ENCODE data around the gene FCRL1. TPM values are rescaled to one million over a fixed set of nuclear protein-coding genes. Genes with fewer than 3 reads are reported as not detected.

The FCRL1 gene
- not detected in 2 replicates for total RNA-seq

GRCh38 chr1:157819896-157820295 lies at the start of gene FCRL1:
Gene FCRL1, minus strand, starts transcription at chr1:157820120. Its CDS starts 83 bp downstream, at chr1:157820037.

GRCh38 chr1:157841708-157842107 lies 21.8 kb upstream of the FCRL1 start, which contains the start of gene CD5L:
Gene CD5L, minus strand, starts transcription at chr1:157841808. Its CDS starts 107 bp downstream, at chr1:157841701.

DNA sequence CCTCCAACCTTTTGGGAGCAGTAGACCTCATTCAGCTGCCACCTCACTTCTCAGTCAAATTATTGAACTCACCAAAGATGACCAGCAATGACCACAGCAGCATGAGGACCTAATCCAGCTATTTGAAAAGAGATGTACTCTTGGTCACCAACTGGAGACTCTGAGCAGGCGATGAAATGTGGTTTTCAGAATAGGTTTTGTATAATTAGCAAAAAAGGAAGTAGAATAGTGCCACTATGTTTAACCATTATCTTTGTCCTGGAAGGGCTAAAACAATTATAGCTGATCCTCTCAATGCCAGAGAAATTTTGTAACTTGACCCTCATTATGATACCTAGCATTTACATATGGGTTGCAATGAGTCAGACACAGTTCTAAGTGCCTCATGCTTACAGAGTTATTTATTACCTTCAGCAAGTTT lies 42.9 kb downstream of the FCRL1 start, which contains the start of gene FCRL2:
Gene FCRL2 (minus strand): TSS at position 162 of the 421 bp plus-strand sequence. CDS start 59 bp downstream, at position 103.

Other genes with a start within 250 kb of the FCRL1 start
- not detected in 2 replicates for gene FCRL4, start 222.0 kb downstream of the FCRL1 start, total RNA-seq
- not detected in 2 replicates for gene FCRL3, start 119.4 kb downstream of the FCRL1 start, total RNA-seq
- not detected in 2 replicates for gene FCRL2, start 43.0 kb downstream of the FCRL1 start, total RNA-seq
- gene CD5L, start 21.7 kb upstream of the FCRL1 start, total RNA-seq, result not detected in 2 replicates
- 77.6 and 94.6 TPM in 2 replicates for gene KIRREL1, start 173.5 kb upstream of the FCRL1 start, total RNA-seq

Measured in cardiac atrium fibroblast (primary cell).